Measurements from ENCODE around the gene HDLBP.

HDLBP gene

DNA sequence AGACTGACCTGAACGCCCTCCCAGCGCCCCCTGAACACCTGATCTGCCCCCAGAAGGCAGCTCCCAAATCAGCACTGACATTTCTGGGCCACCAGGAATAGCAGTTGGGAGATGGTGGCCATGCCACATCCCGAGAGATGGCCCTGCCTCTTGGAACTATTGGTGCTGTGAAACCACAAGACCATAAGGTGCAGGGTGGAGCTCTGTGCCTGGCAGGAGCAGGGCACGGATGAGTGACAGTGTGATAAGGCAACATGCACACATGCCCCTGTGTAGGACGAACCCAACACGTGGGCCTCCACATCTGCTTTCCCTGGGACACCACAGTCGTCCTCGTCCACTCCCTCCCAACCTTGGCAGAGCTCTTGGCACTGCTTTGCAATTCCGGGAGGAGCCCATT, 100.1 kb downstream of the HDLBP start:
- no peak overlapping the region for H3K27ac ChIP-seq
- TF ChIP-seq, protein P1, sequence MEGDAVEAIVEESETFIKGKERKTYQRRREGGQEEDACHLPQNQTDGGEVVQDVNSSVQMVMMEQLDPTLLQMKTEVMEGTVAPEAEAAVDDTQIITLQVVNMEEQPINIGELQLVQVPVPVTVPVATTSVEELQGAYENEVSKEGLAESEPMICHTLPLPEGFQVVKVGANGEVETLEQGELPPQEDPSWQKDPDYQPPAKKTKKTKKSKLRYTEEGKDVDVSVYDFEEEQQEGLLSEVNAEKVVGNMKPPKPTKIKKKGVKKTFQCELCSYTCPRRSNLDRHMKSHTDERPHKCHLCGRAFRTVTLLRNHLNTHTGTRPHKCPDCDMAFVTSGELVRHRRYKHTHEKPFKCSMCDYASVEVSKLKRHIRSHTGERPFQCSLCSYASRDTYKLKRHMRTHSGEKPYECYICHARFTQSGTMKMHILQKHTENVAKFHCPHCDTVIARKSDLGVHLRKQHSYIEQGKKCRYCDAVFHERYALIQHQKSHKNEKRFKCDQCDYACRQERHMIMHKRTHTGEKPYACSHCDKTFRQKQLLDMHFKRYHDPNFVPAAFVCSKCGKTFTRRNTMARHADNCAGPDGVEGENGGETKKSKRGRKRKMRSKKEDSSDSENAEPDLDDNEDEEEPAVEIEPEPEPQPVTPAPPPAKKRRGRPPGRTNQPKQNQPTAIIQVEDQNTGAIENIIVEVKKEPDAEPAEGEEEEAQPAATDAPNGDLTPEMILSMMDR (conservative IDR thresholded peaks at IDR 0.05) = no peak
- no peak for TF ChIP-seq ZFX (IDR thresholded peaks at IDR 0.05)

DNA sequence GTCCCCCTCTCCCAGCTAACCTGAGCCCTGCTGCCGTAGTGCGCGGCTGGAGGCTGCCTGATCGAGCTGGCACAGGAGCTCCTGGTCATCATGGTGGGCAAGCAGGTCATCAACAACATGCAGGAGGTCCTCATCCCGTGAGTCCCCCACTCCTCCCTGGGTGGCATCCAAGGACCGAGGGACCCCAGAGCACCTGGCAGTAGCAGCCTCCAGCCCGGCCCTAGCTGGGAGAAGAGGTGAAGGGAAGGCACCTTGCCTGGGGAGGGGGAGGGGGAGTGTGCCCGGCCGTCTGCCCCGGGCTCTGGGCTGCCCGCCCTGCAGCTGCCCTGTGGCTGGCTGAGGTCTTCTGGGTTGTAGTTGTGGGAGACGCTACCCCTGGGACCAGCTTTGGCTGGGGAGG, 100.7 kb downstream of the HDLBP start:
- H3K27ac ChIP-seq = no peak overlapping the region
- TF ChIP-seq, protein P1 (conservative IDR thresholded peaks at IDR 0.05) = no peak
- no peak for TF ChIP-seq ZFX (IDR thresholded peaks at IDR 0.05)

DNA sequence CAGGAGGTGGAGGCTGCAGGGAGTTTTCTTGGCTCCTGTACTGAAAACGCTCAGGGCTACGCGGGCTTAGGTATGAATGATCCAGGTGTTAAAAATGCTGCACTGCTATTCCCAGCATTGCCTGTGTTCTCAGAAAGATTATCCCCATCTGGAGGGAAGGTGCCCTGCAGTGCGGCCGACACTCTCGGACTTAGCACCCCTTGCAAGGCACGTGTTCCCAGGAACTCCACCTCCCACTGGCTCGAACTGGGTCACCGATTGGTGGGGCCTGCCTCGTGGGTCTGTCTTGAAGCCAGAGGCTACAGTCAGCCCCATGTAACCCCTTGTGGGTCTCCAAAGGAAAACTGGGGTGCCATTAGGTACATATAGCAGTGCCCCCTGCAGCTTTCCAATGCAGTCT, 101.3 kb downstream of the HDLBP start:
- no peak for TF ChIP-seq ZFX (IDR thresholded peaks at IDR 0.05)
- TF ChIP-seq, protein P1 (conservative IDR thresholded peaks at IDR 0.05) = no peak
- H3K27ac ChIP-seq = no peak overlapping the region

DNA sequence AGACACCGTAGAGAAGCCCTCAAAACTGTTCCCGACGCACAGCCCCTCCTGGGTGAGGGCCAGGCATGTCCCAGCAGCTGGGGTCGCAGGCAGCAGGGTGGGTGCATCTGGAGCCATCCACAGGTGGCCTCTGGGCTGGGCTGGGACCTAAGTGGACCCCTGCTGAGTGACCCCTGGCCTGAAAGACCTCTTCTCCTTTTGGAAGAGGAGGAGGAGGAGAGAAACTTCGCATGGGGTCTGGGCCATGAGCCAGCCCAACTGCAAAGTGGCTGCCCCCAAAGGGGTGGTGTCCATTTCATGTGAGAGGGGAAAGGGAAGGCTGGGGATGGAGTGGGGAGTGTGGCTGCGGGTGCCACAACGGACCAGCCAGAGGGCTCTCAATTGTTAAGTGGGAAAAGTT, 101.9 kb downstream of the HDLBP start:
- no peak overlapping the region for H3K27ac ChIP-seq
- TF ChIP-seq ZFX (IDR thresholded peaks at IDR 0.05) = no peak
- TF ChIP-seq, protein P1 (conservative IDR thresholded peaks at IDR 0.05) = no peak

DNA sequence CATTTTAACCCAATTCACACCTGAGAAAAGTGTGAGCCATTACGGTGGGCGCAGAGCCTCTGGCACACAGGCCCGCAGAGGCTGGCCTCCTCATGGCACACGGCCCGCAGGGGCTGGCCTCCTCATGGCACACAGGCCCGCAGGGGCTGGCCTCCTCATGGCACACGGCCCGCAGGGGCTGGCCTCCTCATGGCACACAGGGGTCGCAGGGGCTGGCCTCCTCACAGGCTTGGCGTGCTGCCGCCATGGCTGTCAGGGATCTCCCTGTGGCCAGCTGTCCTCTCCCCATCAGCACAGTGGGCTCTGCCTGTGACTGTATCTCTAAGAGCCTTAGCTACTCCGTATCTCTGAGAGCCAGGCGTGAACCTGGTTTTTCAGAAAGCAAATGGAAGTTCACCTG, 102.4 kb downstream of the HDLBP start:
- H3K27ac ChIP-seq = no peak overlapping the region
- TF ChIP-seq ZFX (IDR thresholded peaks at IDR 0.05) = no peak
- TF ChIP-seq, protein P1 (conservative IDR thresholded peaks at IDR 0.05) = no peak

DNA sequence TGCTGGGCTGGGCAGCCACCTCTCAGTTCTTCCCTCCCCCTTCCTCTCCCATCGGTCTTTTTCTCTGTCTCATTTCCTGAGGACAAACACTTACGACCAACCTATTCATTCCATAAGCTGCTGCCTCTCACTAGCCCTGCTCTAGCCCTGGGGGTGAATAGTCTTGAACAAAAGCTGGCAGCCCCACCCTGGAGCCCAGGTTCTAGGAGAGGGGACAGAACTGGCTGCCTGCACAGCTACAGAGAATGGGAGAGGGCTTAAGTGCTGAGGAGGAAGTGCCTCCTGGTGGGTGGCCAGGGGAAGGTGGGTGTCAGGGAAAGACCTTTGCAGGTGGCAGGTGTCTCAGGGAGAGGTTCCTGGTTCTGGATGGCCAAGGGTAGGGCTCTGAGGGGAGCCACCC, 104.2 kb downstream of the HDLBP start:
- no peak overlapping the region for H3K27ac ChIP-seq
- TF ChIP-seq ZFX (IDR thresholded peaks at IDR 0.05) = no peak

DNA sequence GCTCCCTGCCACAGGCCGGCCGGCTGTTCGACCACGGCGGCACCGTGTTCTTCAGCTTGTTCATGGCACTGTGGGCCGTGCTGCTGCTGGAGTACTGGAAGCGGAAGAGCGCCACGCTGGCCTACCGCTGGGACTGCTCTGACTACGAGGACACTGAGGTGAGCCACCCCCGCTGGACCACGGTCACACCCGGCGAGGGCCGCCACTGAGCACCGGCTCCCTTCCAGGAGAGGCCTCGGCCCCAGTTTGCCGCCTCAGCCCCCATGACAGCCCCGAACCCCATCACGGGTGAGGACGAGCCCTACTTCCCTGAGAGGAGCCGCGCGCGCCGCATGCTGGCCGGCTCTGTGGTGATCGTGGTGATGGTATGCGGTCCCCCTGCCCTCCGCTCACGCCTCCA, 106.2 kb downstream of the HDLBP start:
- H3K27ac ChIP-seq = no peak overlapping the region
- no peak for TF ChIP-seq ZFX (IDR thresholded peaks at IDR 0.05)
- TF ChIP-seq, protein P1 (conservative IDR thresholded peaks at IDR 0.05) = no peak

DNA sequence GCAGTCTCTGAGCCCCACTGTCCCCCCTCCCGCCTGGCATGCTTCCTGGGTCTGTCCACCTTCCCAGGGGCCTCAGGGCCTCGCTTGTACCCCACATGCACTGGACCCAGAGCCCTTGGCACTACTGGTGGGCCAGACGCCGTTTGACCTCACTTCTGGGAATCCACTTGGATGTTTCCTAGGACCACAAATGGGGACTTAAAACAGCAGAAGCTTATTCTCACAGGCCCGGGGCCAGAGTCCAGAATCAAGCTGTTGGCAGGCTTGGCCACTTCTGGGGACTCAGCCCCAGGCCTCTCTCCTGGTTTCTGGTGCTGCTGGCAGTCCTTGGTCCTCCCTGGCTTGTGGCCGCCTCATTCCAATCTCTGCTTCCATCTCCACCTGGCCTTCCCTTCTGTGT, 107.4 kb downstream of the HDLBP start:
- H3K27ac ChIP-seq = no peak overlapping the region
- no peak for TF ChIP-seq ZFX (IDR thresholded peaks at IDR 0.05)
- TF ChIP-seq, protein P1 (conservative IDR thresholded peaks at IDR 0.05) = no peak

All from C4-2B (cell line).